H9 (cell line): ENCODE results near the gene LDB1. TPM values are rescaled to one million over a fixed set of nuclear protein-coding genes. Genes with fewer than 3 reads are reported as not detected.

Experiments
- DNase-seq: peaks from one replicate; pipeline ENCODE4 v3.0.0-alpha.2; 2017
- H2AFZ ChIP-seq: one replicate; pipeline ENCODE4 v1.6.1; 2013; ENCODE audit warnings: mild to moderate bottlenecking, low read length, control low read depth, moderate library complexity
- H2AK5ac ChIP-seq: 2 replicates; pipeline ENCODE4 v1.6.1; 2013; ENCODE audit warnings: low read length, control low read depth, mixed read lengths; ENCODE audit not compliant: insufficient read length
- H2BK120ac ChIP-seq: one replicate; pipeline ENCODE4 v1.6.1; 2013; ENCODE audit warnings: low read depth, mild to moderate bottlenecking, low read length, control low read depth, inconsistent platforms; ENCODE audit not compliant: poor library complexity, severe bottlenecking
- H2BK12ac ChIP-seq: 2 replicates; pipeline ENCODE4 v1.6.1; 2013; ENCODE audit warnings: low read length, control low read depth, mixed read lengths, low read depth; ENCODE audit not compliant: insufficient read length
- H2BK15ac ChIP-seq: 2 replicates; pipeline ENCODE4 v1.6.1; 2013; ENCODE audit warnings: low read depth, low read length, control low read depth
- H2BK20ac ChIP-seq: one replicate; pipeline ENCODE4 v1.6.1; 2013; ENCODE audit warnings: low read depth, mild to moderate bottlenecking, low read length, control low read depth, inconsistent platforms; ENCODE audit not compliant: poor library complexity, severe bottlenecking
- H2BK5ac ChIP-seq: 2 replicates; pipeline ENCODE4 v1.6.1; 2013; ENCODE audit warnings: low read length, control low read depth, mixed read lengths; ENCODE audit not compliant: insufficient read length
- H3K14ac ChIP-seq: 2 replicates; pipeline ENCODE4 v1.6.1; 2013; ENCODE audit warnings: low read length, control low read depth; ENCODE audit not compliant: insufficient read depth
- H3K18ac ChIP-seq: 2 replicates; pipeline ENCODE4 v1.6.1; 2013; ENCODE audit warnings: low read depth, mild to moderate bottlenecking, mixed read lengths, low read length, control low read depth; ENCODE audit not compliant: insufficient read length
- H3K23ac ChIP-seq: 2 replicates; pipeline ENCODE4 v1.6.1; 2013; ENCODE audit warnings: low read length, control low read depth, mixed read lengths, low read depth; ENCODE audit not compliant: insufficient read length
- H3K23me2 ChIP-seq: 2 replicates; pipeline ENCODE4 v1.6.1; 2013; ENCODE audit warnings: low read depth, mild to moderate bottlenecking, mixed read lengths, low read length, control low read depth; ENCODE audit not compliant: insufficient read length, poor library complexity, severe bottlenecking
- H3K27ac ChIP-seq: 2 replicates; pipeline ENCODE4 v1.5.1; 2013; ENCODE audit warnings: low read length, control low read depth, mixed read lengths, low read depth; ENCODE audit not compliant: insufficient read length
- H3K27me3 ChIP-seq: 2 replicates; pipeline ENCODE4 v1.6.1; 2013; ENCODE audit warnings: low read length, control low read depth, inconsistent platforms; ENCODE audit not compliant: insufficient read depth
- H3K4ac ChIP-seq: 2 replicates; pipeline ENCODE4 v1.6.1; 2013; ENCODE audit warnings: low read depth, mild to moderate bottlenecking, control low read depth, inconsistent platforms, low read length, moderate library complexity
- H3K4me1 ChIP-seq: 2 replicates; pipeline ENCODE4 v1.6.1; 2013; ENCODE audit warnings: low read length, control low read depth, inconsistent platforms; ENCODE audit not compliant: insufficient read depth
- H3K4me2 ChIP-seq: 2 replicates; pipeline ENCODE4 v1.6.1; 2013; ENCODE audit warnings: low read length, control low read depth, mixed read lengths; ENCODE audit not compliant: insufficient read length, insufficient read depth
- H3K56ac ChIP-seq: 2 replicates; pipeline ENCODE4 v1.6.1; 2013; ENCODE audit warnings: low read depth, mild to moderate bottlenecking, mixed read lengths, low read length, control low read depth; ENCODE audit not compliant: insufficient read length
- H3K79me1 ChIP-seq: 2 replicates; pipeline ENCODE4 v1.6.1; 2013; ENCODE audit warnings: low read depth, mild to moderate bottlenecking, moderate library complexity, low read length, control low read depth, inconsistent platforms; ENCODE audit not compliant: insufficient read depth, poor library complexity, severe bottlenecking
- H3K79me2 ChIP-seq: 2 replicates; pipeline ENCODE4 v1.6.1; 2013; ENCODE audit warnings: low read length, control low read depth, inconsistent platforms; ENCODE audit not compliant: insufficient read depth
- H3K9ac ChIP-seq: 2 replicates; pipeline ENCODE4 v1.6.1; 2013; ENCODE audit warnings: low read length, control low read depth, mixed read lengths; ENCODE audit not compliant: insufficient read length; ENCODE audit errors: extremely low read depth
- H3K9me3 ChIP-seq: one replicate; pipeline ENCODE4 v1.6.1; 2013; ENCODE audit warnings: low read depth, low read length, inconsistent platforms; ENCODE audit not compliant: control insufficient read depth
- H3T11ph ChIP-seq: one replicate; pipeline ENCODE4 v1.6.1; 2013; ENCODE audit warnings: mild to moderate bottlenecking, low read length, control low read depth, inconsistent platforms
- H4K20me1 ChIP-seq: one replicate; pipeline ENCODE4 v1.6.1; 2013; ENCODE audit not compliant: control insufficient read depth, insufficient read length, insufficient read depth
- H4K5ac ChIP-seq: 2 replicates; pipeline ENCODE4 v1.6.1; 2013; ENCODE audit warnings: low read depth, mild to moderate bottlenecking, mixed read lengths, low read length, control low read depth; ENCODE audit not compliant: insufficient read length
- H4K8ac ChIP-seq: replicated peaks from 2 replicates; pipeline ENCODE4 v1.6.1; 2013; ENCODE audit warnings: low read length, control low read depth, mixed read lengths, low read depth; ENCODE audit not compliant: insufficient read length
- H4K91ac ChIP-seq: 2 replicates; pipeline ENCODE4 v1.6.1; 2013; ENCODE audit warnings: low read depth, mild to moderate bottlenecking, moderate library complexity, mixed read lengths, low read length, control low read depth; ENCODE audit not compliant: insufficient read length
- H3K27ac Mint-ChIP-seq, 3 experiments: 2 replicates in 2 of 3; 3 replicates in 1 of 3; pipeline ENCODE4 v1.8.0; 2020 to 2021; ENCODE audit warnings: mixed read lengths in 3 of 3, mild to moderate bottlenecking in 1 of 3, moderate library complexity in 1 of 3
- H3K27me3 Mint-ChIP-seq: 2 replicates; pipeline ENCODE4 v1.8.0; 2021; ENCODE audit warnings: low read depth, mild to moderate bottlenecking, moderate library complexity, mixed read lengths
- H3K36me3 Mint-ChIP-seq, 3 experiments: 2 replicates in 2 of 3; 3 replicates in 1 of 3; pipeline ENCODE4 v1.8.0; 2020 to 2021; ENCODE audit warnings: low read depth in 3 of 3, mixed read lengths in 3 of 3; ENCODE audit not compliant: insufficient read depth in 1 of 3
- H3K4me1 Mint-ChIP-seq, 2 experiments: 2 replicates each; pipeline ENCODE4 v1.8.0; 2020; ENCODE audit warnings: mixed read lengths in 2 of 2
- H3K4me3 Mint-ChIP-seq, 2 experiments: 2 replicates in 1 of 2; 3 replicates in 1 of 2; pipeline ENCODE4 v1.8.0; 2020 to 2021; ENCODE audit warnings: mild to moderate bottlenecking in 2 of 2, mixed read lengths in 2 of 2, moderate library complexity in 1 of 2
- H3K9me3 Mint-ChIP-seq, 2 experiments: 2 replicates in 1 of 2; 3 replicates in 1 of 2; pipeline ENCODE4 v1.8.0; 2020; ENCODE audit warnings: mild to moderate bottlenecking in 2 of 2, mixed read lengths in 2 of 2, moderate library complexity in 1 of 2
- CTCF ChIP-seq: fragments of 200-600 bp; sonication (generic); conservative IDR thresholded peaks from 3 replicates; pipeline ENCODE4 v1.8.0; 2021; ENCODE audit warnings: antibody characterized with exemption, mild to moderate bottlenecking
- WGBS: extraction: QIAGEN DNeasy Blood & Tissue Kit; methylation state at CpG from one replicate; pipeline ENCODE4 v1.1.7; 2013; ENCODE audit warnings: missing lambda C conversion rate, low lambda C conversion rate, mixed read lengths; ENCODE audit not compliant: insufficient read length; ENCODE audit errors: extremely low coverage; 5-methylcytosine and 5-hydroxymethylcytosine counted together
- total RNA-seq: library from RNA; stranded (reverse); gene quantifications from 2 replicates; pipeline ENCODE4 v1.2.1, GENCODE V29; 2021

LDB1 gene
- total RNA-seq, 1 experiment from 2014 or later: 80.5 TPM

- WGBS: no CpG with 5 or more reads among the region's 5 CpGs
- Histone ChIP-seq H2BK20ac (no peak overlapping the region), H2BK12ac (no peak overlapping the region), H3T11ph (no peak overlapping the region), H2BK5ac (no peak overlapping the region), H3K79me2 (peaks cover 30% of the 10 kb centered on the region), H4K91ac (no peak overlapping the region), H3K56ac (no peak overlapping the region), H2AFZ (no peak overlapping the region), H3K9ac (peak overlapping the region; percentile 96), H2BK120ac (no peak overlapping the region), H3K79me1 (peaks cover 7% of the 10 kb centered on the region), H4K20me1 (no peaks in the 10 kb centered on the region), H2AK5ac (no peak overlapping the region), H3K18ac (no peak overlapping the region), H3K27ac (no peak overlapping the region), H3K4ac (no peak overlapping the region), H3K23ac (no peak overlapping the region), H3K4me1 (peaks cover 2% of the 10 kb centered on the region; the same call in 1 of the 2 replicates), H4K8ac (no peak overlapping the region), H3K14ac (no peak overlapping the region), H4K5ac (no peak overlapping the region), H3K9me3 (no peaks in the 10 kb centered on the region), H3K23me2 (peaks cover 5% of the 10 kb centered on the region), H3K4me2 (peak overlapping the region; percentile 99), H2BK15ac (no peak overlapping the region), H3K27me3 (no peaks in the 10 kb centered on the region)
- Mint-ChIP-seq H3K4me3 (peak overlapping the region; percentile 96 to 100), H3K27ac (peak overlapping the region; percentile 99 to 100 (median 99)), H3K9me3 (no peaks in the 10 kb centered on the region; a peak in 1 of 5 replicates), H3K36me3 (peaks cover 53 to 90% (median 73%) of the 10 kb centered on the region in 3 experiments), H3K4me1 (peaks cover 18 to 19% of the 10 kb centered on the region in 2 experiments), H3K27me3 (no peaks in the 10 kb centered on the region)
- DNase-seq: no peak
- TF ChIP-seq CTCF: no peak
These were observed 33.0 kb upstream of the LDB1 start for GRCh38 chr10:102153093-102153620.
